HEK293 (cell line): Measurements from ENCODE around the gene PCK1.

Experiments used
- CTCF ChIA-PET: fragments of 350-600 bp; formaldehyde crosslinking; extraction: SDS; loops from one replicate; lab custom pipeline; 2021; ENCODE audit warnings: antibody characterized with exemption; lab: Yijun Ruan, JAX
- POLR2A ChIA-PET: fragments of 300-600 bp; formaldehyde crosslinking; extraction: SDS; loops from one replicate; lab custom pipeline; 2020; ENCODE audit warnings: antibody characterized with exemption, inconsistent platforms; lab: Yijun Ruan, JAX
- H3K27ac ChIP-seq: fragments of 200-500 bp; sonication (Bioruptor generic); 2 replicates; pipeline ENCODE4 v1.5.1; 2014; ENCODE audit warnings: low read depth, low read length, control low read depth, inconsistent platforms; ENCODE audit errors: extremely low read depth
- H3K36me3 ChIP-seq, 2 experiments: fragments of 200-500 bp in 1 of 2; sonication (Bioruptor generic) in 1 of 2; 1 replicate in 1 of 2; 2 replicates in 1 of 2; pipeline ENCODE4 v1.5.1; 2014 to 2017; ENCODE audit warnings: inconsistent platforms in 2 of 2, low read length in 2 of 2; ENCODE audit not compliant: control insufficient read depth in 2 of 2, insufficient read depth in 1 of 2
- H3K4me1 ChIP-seq: fragments of 200-500 bp; sonication (Bioruptor generic); 2 replicates; pipeline ENCODE4 v1.5.1; 2014; ENCODE audit warnings: mild to moderate bottlenecking, low read length, inconsistent platforms; ENCODE audit not compliant: control insufficient read depth, insufficient read depth
- H3K4me3 ChIP-seq: 2 replicates; pipeline ENCODE4 v1.5.1; 2011; ENCODE audit warnings: low read depth, mild to moderate bottlenecking, control low read depth, low read length, moderate library complexity
- H3K9me3 ChIP-seq: fragments of 200-500 bp; sonication (Bioruptor generic); 2 replicates; pipeline ENCODE4 v1.5.1; 2014; ENCODE audit warnings: low read depth, low read length, inconsistent platforms; ENCODE audit not compliant: control insufficient read depth, insufficient read depth
- BCL11A ChIP-seq: fragments of 450-650 bp; formaldehyde crosslinking; IDR thresholded peaks from 2 replicates; pipeline ENCODE4 v1.5.1; 2016; ENCODE audit warnings: low read depth, missing biosample characterization, missing genetic modification characterization
- EGR2 ChIP-seq: fragments of 450-650 bp; formaldehyde crosslinking; IDR thresholded peaks from 2 replicates; pipeline ENCODE4 v1.5.1; 2016; ENCODE audit warnings: low read depth, missing biosample characterization, missing genetic modification characterization
- MEIS1 ChIP-seq: sonication (generic); formaldehyde crosslinking; IDR thresholded peaks from 2 replicates; pipeline ENCODE4 v1.8.1; 2022; ENCODE audit warnings: missing genetic modification reagents, mild to moderate bottlenecking, borderline replicate concordance
- PRDM1 ChIP-seq: fragments of 450-650 bp; formaldehyde crosslinking; IDR thresholded peaks from 2 replicates; pipeline ENCODE4; 2016; ENCODE audit warnings: missing biosample characterization, missing genetic modification characterization
- ZBTB26 ChIP-seq: fragments of 450-650 bp; formaldehyde crosslinking; optimal IDR thresholded peaks from 2 replicates; pipeline ENCODE3; 2016; ENCODE audit warnings: missing biosample characterization, mild to moderate bottlenecking, missing genetic modification characterization
- ZBTB48 ChIP-seq: fragments of 450-650 bp; formaldehyde crosslinking; IDR thresholded peaks from 2 replicates; pipeline ENCODE4 v1.5.1; 2016; ENCODE audit warnings: missing biosample characterization, missing genetic modification characterization
- ZFHX2 ChIP-seq: fragments of 450-650 bp; formaldehyde crosslinking; conservative IDR thresholded peaks from 2 replicates; pipeline ENCODE4 v1.5.1; 2016; ENCODE audit warnings: missing biosample characterization, missing genetic modification characterization
- ZNF2 ChIP-seq: fragments of 450-650 bp; formaldehyde crosslinking; IDR thresholded peaks from 2 replicates; pipeline ENCODE4 v1.5.1; 2016; ENCODE audit warnings: missing biosample characterization, missing genetic modification characterization
- ZNF211 ChIP-seq: fragments of 450-650 bp; formaldehyde crosslinking; IDR thresholded peaks from 2 replicates; pipeline ENCODE4 v1.5.1; 2016; ENCODE audit warnings: low read depth, missing biosample characterization, missing genetic modification characterization
- ZNF266 ChIP-seq: fragments of 450-650 bp; formaldehyde crosslinking; IDR thresholded peaks from 2 replicates; pipeline ENCODE4 v1.5.1; 2016; ENCODE audit warnings: missing biosample characterization, missing genetic modification characterization, low read depth
- ZNF37A ChIP-seq: fragments of 450-650 bp; IDR thresholded peaks from 2 replicates; pipeline ENCODE4 v1.5.1; 2018; ENCODE audit warnings: missing biosample characterization, missing genetic modification characterization
- ZNF416 ChIP-seq: fragments of 450-650 bp; formaldehyde crosslinking; IDR thresholded peaks from 2 replicates; pipeline ENCODE4 v1.5.1; 2016; ENCODE audit warnings: missing biosample characterization, missing genetic modification characterization
- ZNF48 ChIP-seq: fragments of 450-650 bp; formaldehyde crosslinking; IDR thresholded peaks from 2 replicates; pipeline ENCODE4 v1.5.1; 2016; ENCODE audit warnings: missing biosample characterization, missing genetic modification characterization
- ZNF510 ChIP-seq: fragments of 450-650 bp; formaldehyde crosslinking; IDR thresholded peaks from 2 replicates; pipeline ENCODE4 v1.5.1; 2018; ENCODE audit warnings: mild to moderate bottlenecking, missing genetic modification characterization, missing biosample characterization; ENCODE audit not compliant: insufficient replicate concordance
- ZNF513 ChIP-seq: fragments of 450-650 bp; IDR thresholded peaks from 2 replicates; pipeline ENCODE4 v1.5.1; 2018; ENCODE audit warnings: missing biosample characterization, missing genetic modification characterization
- ZNF521 ChIP-seq: fragments of 450-650 bp; formaldehyde crosslinking; IDR thresholded peaks from 2 replicates; pipeline ENCODE4 v1.5.1; 2017; ENCODE audit warnings: missing biosample characterization, mild to moderate bottlenecking, missing genetic modification characterization
- ZNF560 ChIP-seq: fragments of 450-650 bp; formaldehyde crosslinking; IDR thresholded peaks from 2 replicates; pipeline ENCODE4 v1.5.1; 2017; ENCODE audit warnings: missing biosample characterization, missing genetic modification characterization, borderline replicate concordance
- ZNF571 ChIP-seq: fragments of 450-650 bp; formaldehyde crosslinking; IDR thresholded peaks from 2 replicates; pipeline ENCODE4 v1.5.0; 2017; ENCODE audit warnings: missing biosample characterization, missing genetic modification characterization
- ZNF585B ChIP-seq: fragments of 450-650 bp; formaldehyde crosslinking; IDR thresholded peaks from 2 replicates; pipeline ENCODE4 v1.5.1; 2016; ENCODE audit warnings: missing biosample characterization, missing genetic modification characterization
- ZNF623 ChIP-seq: fragments of 450-650 bp; formaldehyde crosslinking; IDR thresholded peaks from 2 replicates; pipeline ENCODE4 v1.5.1; 2016; ENCODE audit warnings: missing biosample characterization, missing genetic modification characterization
- ZNF639 ChIP-seq: fragments of 450-650 bp; formaldehyde crosslinking; IDR thresholded peaks from 2 replicates; pipeline ENCODE4 v1.5.1; 2016; ENCODE audit warnings: missing biosample characterization, missing genetic modification characterization
- ZNF670 ChIP-seq: fragments of 450-650 bp; formaldehyde crosslinking; IDR thresholded peaks from 2 replicates; pipeline ENCODE4 v1.5.1; 2016; ENCODE audit warnings: missing biosample characterization, missing genetic modification characterization, low read depth
- ZSCAN4 ChIP-seq: fragments of 450-650 bp; formaldehyde crosslinking; IDR thresholded peaks from 2 replicates; pipeline ENCODE4 v1.5.1; 2017; ENCODE audit warnings: missing biosample characterization, missing genetic modification characterization

Gene PCK1

GRCh38 chr20:57587989-57588377, 27.1 kb downstream of the PCK1 start (continued):
- TF ChIP-seq ZNF639 (tag by site-specific recombination) (no peak), ZSCAN4 (tag by site-specific recombination) (no peak)

- ChIA-PET POLR2A (no interaction called here), CTCF (interaction anchor here (0.6 to 1.1 kb wide), 3 partner anchors 14 to 499 kb away, joined by 3 to 5 read pairs (median 3); no protein-coding TSS in a partner anchor)
- Histone ChIP-seq H3K4me3 (no peak overlapping the region), H3K36me3 (no peaks in the 10 kb centered on the region), H3K9me3 (no peaks in the 10 kb centered on the region), H3K27ac (no peak overlapping the region), H3K4me1 (no peaks in the 10 kb centered on the region)
- no peak for TF ChIP-seq ZFHX2 (tag by site-specific recombination)
- TF ChIP-seq ZNF37A (tag by site-specific recombination) = no peak
- no peak for TF ChIP-seq ZNF560 (tag by site-specific recombination)
- TF ChIP-seq ZBTB48 (tag by site-specific recombination) = no peak
- TF ChIP-seq ZNF266 (tag by site-specific recombination) = no peak
- TF ChIP-seq ZNF571 = no peak
- no peak for TF ChIP-seq MEIS1 (CRISPR knock-in tag)
- TF ChIP-seq ZNF670 = no peak
- TF ChIP-seq ZNF510 (tag by site-specific recombination) = no peak
These were observed 27.7 kb downstream of the PCK1 start for GRCh38 chr20:57588596-57588995.

- Histone ChIP-seq H3K4me1 (no peaks in the 10 kb centered on the region), H3K9me3 (no peaks in the 10 kb centered on the region), H3K36me3 (no peaks in the 10 kb centered on the region), H3K27ac (no peak overlapping the region), H3K4me3 (no peak overlapping the region)
- CTCF ChIA-PET = interaction anchor here (1.1 kb wide), 2 partner anchors 15 to 45 kb away, joined by 3 to 5 read pairs; no protein-coding TSS in a partner anchor
- POLR2A ChIA-PET = no interaction called here
- TF ChIP-seq PRDM1 (tag by site-specific recombination) (no peak), ZNF670 (no peak), ZNF513 (no peak), BCL11A (no peak), ZNF585B (tag by site-specific recombination) (no peak), ZNF48 (no peak), ZNF211 (tag by site-specific recombination) (no peak), ZNF521 (no peak), ZBTB26 (tag by site-specific recombination) (no peak), ZNF416 (tag by site-specific recombination) (no peak), EGR2 (no peak), ZNF623 (tag by site-specific recombination) (no peak), ZNF2 (tag by site-specific recombination) (no peak)
These were observed 28.3 kb downstream of the PCK1 start for GRCh38 chr20:57589123-57589727.
